ENCODE data around the gene ADA. TPM values are rescaled to one million over a fixed set of nuclear protein-coding genes. Genes with fewer than 3 reads are reported as not detected.

The ADA gene
- total RNA-seq, 4 donors from 2014 or later, result 19.4 to 34.8 (median 22.6) TPM

DNA sequence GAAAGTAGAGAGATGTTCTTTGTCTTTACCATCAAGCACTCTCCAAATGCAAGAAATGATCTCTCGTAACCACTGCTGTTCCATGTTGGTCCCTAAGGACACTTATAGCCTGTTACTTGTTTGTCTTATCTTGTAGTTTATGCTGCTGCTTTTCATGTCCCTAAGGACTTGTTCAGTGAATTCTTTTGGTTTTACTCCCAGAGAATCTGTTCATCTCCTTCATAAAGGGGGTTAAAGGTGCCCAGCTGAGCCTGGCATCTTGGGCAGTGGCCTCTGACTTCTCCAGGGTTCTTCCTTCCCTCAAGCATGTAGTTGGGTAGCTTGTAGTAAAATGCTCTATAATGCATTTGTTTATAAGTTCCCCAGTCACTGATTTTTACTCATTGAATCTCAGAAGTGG, 70.0 kb downstream of the ADA start:
- TF ChIP-seq CTCF (IDR thresholded peaks at IDR 0.05; ENCODE audit: low read depth), result no peak

GRCh38 chr20:44580581-44581268, 70.8 kb downstream of the ADA start:
- no peak for TF ChIP-seq CTCF (IDR thresholded peaks at IDR 0.05; ENCODE audit: low read depth)

DNA sequence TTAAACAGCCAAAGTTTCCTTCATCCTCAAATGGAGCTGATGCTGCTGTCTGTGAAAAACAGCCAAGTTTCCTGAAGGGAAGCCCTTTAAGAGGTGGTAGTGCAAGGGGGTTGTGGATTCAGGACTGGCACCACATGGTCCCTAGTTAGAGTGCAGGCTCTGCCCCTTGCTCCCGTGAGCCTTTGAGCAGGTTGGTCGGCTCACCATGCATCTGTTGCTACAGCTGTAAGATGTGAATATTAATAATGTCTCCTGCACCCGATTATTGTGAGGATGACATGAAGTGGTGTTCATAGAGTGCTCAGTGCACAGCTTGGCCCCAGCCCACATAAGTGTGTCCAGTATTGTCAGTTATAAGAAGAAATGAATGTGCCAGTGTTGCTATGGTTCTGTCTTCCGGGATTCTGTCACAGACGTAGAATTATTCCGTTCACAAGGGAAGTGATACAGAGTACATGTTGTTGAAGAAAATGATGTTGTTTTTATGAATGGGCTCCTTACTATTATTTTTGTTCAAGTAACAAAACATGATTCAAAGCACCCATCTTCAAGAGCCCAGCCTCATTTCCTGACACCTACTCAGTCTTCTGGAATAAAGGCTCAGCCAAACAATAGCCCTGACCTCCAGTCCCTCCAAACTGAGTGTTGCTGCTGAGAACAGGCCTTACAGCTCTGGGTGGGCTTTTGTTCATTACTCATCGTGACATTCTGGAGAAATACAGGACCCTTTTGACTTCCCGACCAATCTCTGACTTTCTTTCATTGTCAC, 72.0 kb downstream of the ADA start:
- TF ChIP-seq CTCF (IDR thresholded peaks at IDR 0.05; ENCODE audit: low read depth), result no peak

- TF ChIP-seq CTCF (IDR thresholded peaks at IDR 0.05; ENCODE audit: low read depth), result no peak
These were observed 75.2 kb downstream of the ADA start for GRCh38 chr20:44576297-44576696.

GRCh38 chr20:44574372-44574771, 77.1 kb downstream of the ADA start:
- TF ChIP-seq CTCF (IDR thresholded peaks at IDR 0.05; ENCODE audit: low read depth), result no peak

DNA sequence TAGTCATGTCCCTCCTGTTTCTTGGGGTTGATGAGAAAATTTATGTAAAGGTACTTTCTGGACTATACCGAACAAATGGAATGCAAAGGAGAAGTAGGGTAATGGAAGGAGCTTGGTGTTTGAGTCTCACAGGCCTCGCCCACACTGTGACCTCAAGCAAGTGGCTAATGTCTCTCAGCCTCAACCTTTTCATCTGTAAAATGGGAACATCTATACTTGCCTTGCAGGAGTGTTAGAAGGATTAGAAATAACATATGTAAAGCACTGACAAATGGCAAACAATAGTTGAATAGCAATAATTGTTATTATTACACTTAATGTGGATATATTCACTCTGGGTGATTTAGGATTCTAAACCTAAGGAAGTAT, 78.0 kb downstream of the ADA start:
- no peak for TF ChIP-seq CTCF (IDR thresholded peaks at IDR 0.05; ENCODE audit: low read depth)
